Fibroblast of villous mesenchyme (primary cell): ENCODE results near the gene CDH12. TPM values are rescaled to one million over a fixed set of nuclear protein-coding genes. Genes with fewer than 3 reads are reported as not detected.

Source experiments
- DNase-seq: peaks from one replicate; pipeline ENCODE4 v3.0.0-alpha.2; 2010; ENCODE audit warnings: low read depth
- H3K4me3 ChIP-seq: 2 replicates; pipeline ENCODE4 v1.5.1; 2011; ENCODE audit warnings: low read depth, mild to moderate bottlenecking, low read length
- CTCF ChIP-seq: IDR thresholded peaks from 2 replicates; pipeline ENCODE4 v1.5.1; 2012; ENCODE audit warnings: low read depth, mild to moderate bottlenecking, low read length; ENCODE audit not compliant: insufficient read depth
- total RNA-seq: library from RNA; depleted of rRNA; stranded (reverse); fragments of >200 nt; gene quantifications from 2 replicates; pipeline ENCODE4 v1.2.3, GENCODE V29; 2012

CDH12 gene
- total RNA-seq, 1 donor = not detected

GRCh38 chr5:21931116-21931515 lies 922.0 kb downstream of the CDH12 start:
- no peak for TF ChIP-seq CTCF
- DNase-seq = no peak
- H3K4me3 ChIP-seq = no peak overlapping the region

GRCh38 chr5:21919414-21920022 lies 933.6 kb downstream of the CDH12 start:
- no peak for TF ChIP-seq CTCF
- peak; percentile 0 for DNase-seq
- H3K4me3 ChIP-seq = no peak overlapping the region

GRCh38 chr5:21918451-21918850 lies 934.7 kb downstream of the CDH12 start:
- H3K4me3 ChIP-seq = no peak overlapping the region
- no peak for TF ChIP-seq CTCF
- no peak for DNase-seq

- no peak for TF ChIP-seq CTCF
- no peak for DNase-seq
- no peak overlapping the region for H3K4me3 ChIP-seq
These were observed 942.4 kb downstream of the CDH12 start for GRCh38 chr5:21910731-21911130.

- no peak for DNase-seq
- no peak for TF ChIP-seq CTCF
These were observed 957.3 kb downstream of the CDH12 start for GRCh38 chr5:21895766-21896350.

GRCh38 chr5:21893161-21893560 lies 960.0 kb downstream of the CDH12 start:
- no peak overlapping the region for H3K4me3 ChIP-seq
- DNase-seq = no peak
- no peak for TF ChIP-seq CTCF

More at GRCh38 chr5:21895766-21896350, 957.3 kb downstream of the CDH12 start:
- no peak overlapping the region for H3K4me3 ChIP-seq

GRCh38 chr5:21889581-21889980 lies 963.6 kb downstream of the CDH12 start:
- TF ChIP-seq CTCF = no peak
- DNase-seq = no peak
- H3K4me3 ChIP-seq = no peak overlapping the region
